Brain microvascular endothelial cell (primary cell): ENCODE results near the gene OR11A1.
"Not testable (repeated sequence)": the region's sequence is repeated elsewhere in the genome, so short reads cannot be mapped to it uniquely, and the experiment has no call there.

Experiments
- DNase-seq: peaks from one replicate; pipeline ENCODE4 v3.0.0-alpha.2; 2020
- H3K27ac ChIP-seq: fragments of 250-450 bp; sonication (Bioruptor Pico); 2 replicates; pipeline ENCODE4 v1.5.1; 2020; ENCODE audit warnings: mild to moderate bottlenecking, moderate library complexity
- H3K27me3 ChIP-seq: fragments of 250-450 bp; sonication (Bioruptor Pico); replicated peaks from 2 replicates; pipeline ENCODE4 v1.5.1; 2020; ENCODE audit warnings: mild to moderate bottlenecking
- H3K36me3 ChIP-seq: fragments of 250-450 bp; sonication (Bioruptor Pico); replicated peaks from 2 replicates; pipeline ENCODE4 v1.5.1; 2020; ENCODE audit warnings: mild to moderate bottlenecking
- H3K4me3 ChIP-seq: 2 replicates; pipeline ENCODE4 v1.5.1; 2011; ENCODE audit warnings: low read depth, mild to moderate bottlenecking, control low read depth, low read length, moderate library complexity
- in situ Hi-C: cut with HindIII; loops from 2 replicates; pipeline ENCODE4 v1.10.0; 2017; ENCODE audit warnings: low sequenced_read_pairs, low pct_ligation_motif_present
- TF ChIP-seq, protein P1 (sequence below): IDR thresholded peaks from 2 replicates; pipeline ENCODE4 v1.5.1; 2011; ENCODE audit warnings: low read depth, mild to moderate bottlenecking, moderate library complexity, low read length, control low read depth, inconsistent platforms; ENCODE audit errors: missing control alignments

OR11A1 gene

DNA sequence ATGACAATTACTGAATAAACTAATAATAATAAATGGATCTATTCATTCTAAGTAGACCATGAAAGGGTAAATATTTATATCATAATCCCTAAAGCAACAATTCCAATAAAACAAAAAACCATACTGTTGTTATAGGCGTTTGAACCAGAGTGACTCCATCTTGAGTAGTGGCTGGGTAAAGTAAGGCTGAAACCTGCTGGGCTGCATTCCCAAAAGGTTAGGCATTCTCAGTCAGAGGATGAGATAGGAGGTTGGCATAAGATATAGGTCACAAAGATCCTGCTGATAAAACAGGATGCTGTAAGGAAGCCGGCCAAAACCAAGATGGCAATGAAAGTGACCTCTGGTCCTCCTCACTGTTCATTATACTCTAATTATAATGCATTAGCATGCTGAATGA, 8.4 kb upstream of the OR11A1 start:
- DNase-seq, result no peak
- TF ChIP-seq, protein P1, sequence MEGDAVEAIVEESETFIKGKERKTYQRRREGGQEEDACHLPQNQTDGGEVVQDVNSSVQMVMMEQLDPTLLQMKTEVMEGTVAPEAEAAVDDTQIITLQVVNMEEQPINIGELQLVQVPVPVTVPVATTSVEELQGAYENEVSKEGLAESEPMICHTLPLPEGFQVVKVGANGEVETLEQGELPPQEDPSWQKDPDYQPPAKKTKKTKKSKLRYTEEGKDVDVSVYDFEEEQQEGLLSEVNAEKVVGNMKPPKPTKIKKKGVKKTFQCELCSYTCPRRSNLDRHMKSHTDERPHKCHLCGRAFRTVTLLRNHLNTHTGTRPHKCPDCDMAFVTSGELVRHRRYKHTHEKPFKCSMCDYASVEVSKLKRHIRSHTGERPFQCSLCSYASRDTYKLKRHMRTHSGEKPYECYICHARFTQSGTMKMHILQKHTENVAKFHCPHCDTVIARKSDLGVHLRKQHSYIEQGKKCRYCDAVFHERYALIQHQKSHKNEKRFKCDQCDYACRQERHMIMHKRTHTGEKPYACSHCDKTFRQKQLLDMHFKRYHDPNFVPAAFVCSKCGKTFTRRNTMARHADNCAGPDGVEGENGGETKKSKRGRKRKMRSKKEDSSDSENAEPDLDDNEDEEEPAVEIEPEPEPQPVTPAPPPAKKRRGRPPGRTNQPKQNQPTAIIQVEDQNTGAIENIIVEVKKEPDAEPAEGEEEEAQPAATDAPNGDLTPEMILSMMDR, result no peak
- no peak overlapping the region for H3K4me3 ChIP-seq
- H3K36me3 ChIP-seq, result no peaks in the 10 kb centered on the region
- in situ Hi-C loops, result no loop called here
- H3K27me3 ChIP-seq, result no peaks in the 10 kb centered on the region
- H3K27ac ChIP-seq, result no peak overlapping the region

DNA sequence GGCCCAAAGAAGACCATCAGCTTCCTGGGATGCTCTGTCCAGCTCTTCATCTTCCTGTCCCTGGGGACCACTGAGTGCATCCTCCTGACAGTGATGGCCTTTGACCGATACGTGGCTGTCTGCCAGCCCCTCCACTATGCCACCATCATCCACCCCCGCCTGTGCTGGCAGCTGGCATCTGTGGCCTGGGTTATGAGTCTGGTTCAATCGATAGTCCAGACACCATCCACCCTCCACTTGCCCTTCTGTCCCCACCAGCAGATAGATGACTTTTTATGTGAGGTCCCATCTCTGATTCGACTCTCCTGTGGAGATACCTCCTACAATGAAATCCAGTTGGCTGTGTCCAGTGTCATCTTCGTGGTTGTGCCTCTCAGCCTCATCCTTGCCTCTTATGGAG, 5.2 kb upstream of the OR11A1 start:
- in situ Hi-C loops, result no loop called here
- H3K27ac ChIP-seq, result no peak overlapping the region
- no peak for DNase-seq
- TF ChIP-seq, protein P1, result no peak
- no peaks in the 10 kb centered on the region for H3K36me3 ChIP-seq
- H3K27me3 ChIP-seq, result no peaks in the 10 kb centered on the region
- H3K4me3 ChIP-seq, result no peak overlapping the region

DNA sequence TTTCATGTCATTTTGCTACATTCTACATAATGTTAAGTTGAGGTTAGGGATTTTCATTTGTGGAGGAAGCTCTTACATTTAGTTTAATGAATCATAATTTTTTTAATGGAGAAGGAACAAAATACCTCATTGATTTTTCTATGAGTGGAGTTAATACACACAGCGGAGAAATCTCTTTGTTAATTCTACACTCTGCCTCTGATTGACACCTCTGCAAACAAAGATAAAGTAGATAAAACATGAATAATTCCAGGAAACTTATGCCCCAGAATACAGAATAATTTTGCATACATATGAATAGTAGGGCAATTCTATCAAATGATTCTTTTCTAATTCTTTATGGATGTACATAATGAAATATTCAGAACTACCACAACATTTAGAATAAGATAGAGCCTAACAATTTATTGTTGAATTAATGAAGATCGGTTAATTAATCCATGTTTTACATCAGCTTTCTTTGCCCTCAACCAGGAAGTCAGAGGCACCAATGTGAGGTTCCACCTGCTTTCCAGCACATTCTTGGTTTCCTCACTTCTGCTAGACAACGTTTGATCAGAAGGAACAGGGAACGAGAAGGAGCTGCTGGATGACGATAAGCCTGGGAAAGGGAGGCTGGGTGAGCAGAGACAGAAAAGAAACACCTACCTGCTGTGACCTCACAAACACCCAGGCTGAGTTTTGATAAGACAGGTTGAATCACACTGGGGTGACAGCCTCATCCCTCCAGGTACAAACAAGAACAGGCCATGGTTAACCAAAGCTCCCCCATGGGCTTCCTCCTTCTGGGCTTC, 4.3 kb upstream of the OR11A1 start:
- no peaks in the 10 kb centered on the region for H3K36me3 ChIP-seq
- H3K27me3 ChIP-seq, result no peaks in the 10 kb centered on the region
- in situ Hi-C loops, result no loop called here
- H3K4me3 ChIP-seq, result no peak overlapping the region
- TF ChIP-seq, protein P1, result no peak
- H3K27ac ChIP-seq, result no peak overlapping the region
- DNase-seq, result no peak

DNA sequence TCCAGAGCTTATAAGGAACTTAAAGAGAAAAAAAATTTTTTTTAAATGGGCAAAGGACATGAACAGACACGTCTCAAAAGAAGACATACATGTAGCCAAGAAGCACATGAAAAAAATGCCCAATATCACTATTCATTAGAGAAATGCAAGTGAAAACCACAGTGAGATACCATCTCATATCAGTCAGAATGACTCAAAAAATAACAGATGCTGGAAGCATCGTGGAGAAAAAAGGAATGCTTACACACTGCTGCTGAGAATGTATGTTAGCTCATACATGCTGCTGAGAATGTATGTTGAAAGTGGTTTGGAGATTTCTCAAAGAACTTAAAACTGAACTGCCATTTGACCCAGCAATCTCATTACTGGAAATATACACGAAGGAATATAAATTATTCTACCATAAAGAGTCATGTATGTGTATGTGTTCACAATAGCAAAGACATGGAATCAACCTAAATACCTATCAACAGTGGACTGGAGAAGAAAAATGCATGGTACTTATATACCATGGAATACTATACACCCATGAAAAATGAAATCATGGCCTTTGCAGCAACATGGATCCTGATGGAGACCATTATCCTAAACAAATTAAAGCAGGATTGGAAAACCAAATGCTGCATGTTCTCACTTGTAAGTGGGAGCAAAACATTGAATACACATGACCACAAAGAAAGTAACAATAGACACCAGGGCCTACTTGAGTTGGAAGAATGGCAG, 5.2 kb downstream of the OR11A1 start:
- Histone ChIP-seq H3K4me3 (no peak overlapping the region), H3K27me3 (no peaks in the 10 kb centered on the region), H3K27ac (peak overlapping the region; percentile 17), H3K36me3 (no peaks in the 10 kb centered on the region)
- peak; percentile 84 for DNase-seq
- TF ChIP-seq, protein P1, result no peak
- in situ Hi-C loops, result no loop called here

DNA sequence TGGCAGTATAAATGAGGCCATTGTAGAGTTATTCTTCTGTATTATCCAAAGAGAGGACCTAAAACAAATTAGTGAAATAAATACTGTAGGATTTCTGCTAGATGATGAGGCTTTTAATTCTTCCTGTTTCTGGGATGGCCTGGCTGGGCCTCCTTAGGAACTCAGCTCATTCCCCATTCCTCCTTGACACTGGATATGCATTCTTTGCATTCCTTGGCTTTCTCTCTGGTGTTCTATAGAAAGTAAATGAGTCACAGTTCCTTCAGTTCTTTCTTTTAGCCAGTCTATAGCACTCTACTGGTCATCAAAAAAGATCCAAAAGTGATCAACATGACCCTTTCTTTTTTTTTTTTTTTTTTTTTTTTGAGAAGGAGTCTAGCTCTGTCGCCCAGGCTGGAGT, 9.2 kb downstream of the OR11A1 start:
- H3K27me3 ChIP-seq, result no peaks in the 10 kb centered on the region
- DNase-seq, result peak; percentile 41
- TF ChIP-seq, protein P1, result no peak
- H3K27ac ChIP-seq, result no peak overlapping the region
- in situ Hi-C loops, result no loop called here
- H3K4me3 ChIP-seq, result no peak overlapping the region
- H3K36me3 ChIP-seq, result no peaks in the 10 kb centered on the region

DNA sequence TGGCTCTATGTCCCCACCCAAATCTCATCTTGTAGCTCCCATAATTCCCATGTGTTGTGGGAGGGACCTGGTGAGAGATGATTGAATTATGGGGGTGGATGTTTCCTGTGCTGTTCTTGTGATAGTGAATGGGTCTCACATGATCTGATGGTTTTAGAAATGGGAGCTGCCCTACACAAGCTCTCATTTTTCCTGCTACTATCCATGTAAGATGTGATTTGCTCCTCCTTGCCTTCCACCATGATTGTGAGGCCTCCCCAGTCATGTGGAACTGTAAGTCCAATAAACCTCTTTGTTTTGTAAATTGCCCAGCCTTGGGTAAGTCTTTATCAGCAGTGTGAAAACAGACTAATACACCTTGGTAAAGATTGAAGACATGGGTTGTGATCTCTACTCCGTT, 12.8 kb downstream of the OR11A1 start:
- H3K27ac ChIP-seq, in situ Hi-C loops, H3K27me3 ChIP-seq, DNase-seq, H3K36me3 ChIP-seq, H3K4me3 ChIP-seq: not testable (repeated sequence)
